Measurements from ENCODE around the gene SLC35F3. TPM values are rescaled to one million over a fixed set of nuclear protein-coding genes. Genes with fewer than 3 reads are reported as not detected.

SLC35F3 gene
- polyA plus RNA-seq, 1 donor from 2014 or later: 13.9 TPM

DNA sequence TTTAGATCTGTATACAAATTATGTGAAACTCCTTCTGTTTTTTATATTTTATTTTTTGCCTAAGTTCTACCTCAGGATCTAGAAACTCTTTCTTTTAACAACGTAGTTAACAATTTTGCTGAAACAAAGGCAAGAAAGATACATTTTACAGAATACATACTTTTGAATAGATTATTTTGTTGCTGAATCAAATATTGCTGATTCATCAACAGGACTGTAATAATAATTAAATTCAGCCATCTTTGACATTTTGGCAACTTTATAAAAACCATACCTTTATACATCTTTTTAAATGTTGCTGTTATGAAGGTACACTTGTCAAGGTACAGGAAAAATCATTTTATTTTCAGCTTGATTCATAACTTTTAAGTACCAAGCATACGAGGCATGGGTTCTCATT is 458.1 kb downstream of the SLC35F3 start:
- Histone ChIP-seq H3K79me2 (replicated peaks; ENCODE audit: insufficient read depth, low read length) (no peaks in the 10 kb centered on the region), H3K4me3 (ENCODE audit: low read length) (no peak overlapping the region), H3K36me3 (ENCODE audit: insufficient read depth, low read length) (no peaks in the 10 kb centered on the region), H2AFZ (ENCODE audit: low read depth, low read length) (no peak overlapping the region), H3K4me2 (ENCODE audit: low read length) (no peak overlapping the region), H3K9ac (ENCODE audit: low read length) (no peak overlapping the region), H3K9me3 (ENCODE audit: low read length) (no peaks in the 10 kb centered on the region), H3K27ac (ENCODE audit: low read length) (no peak overlapping the region), H3F3A (ENCODE audit: insufficient read depth, low read length, poor library complexity, severe bottlenecking) (no peaks in the 10 kb centered on the region), H3K27me3 (ENCODE audit: insufficient read depth, low read depth, low read length) (peaks cover 3% of the 10 kb centered on the region), H4K20me1 (ENCODE audit: insufficient read depth) (no peaks in the 10 kb centered on the region), H3K9me2 (ENCODE audit: insufficient read depth, low read length) (no peaks in the 10 kb centered on the region)
- no peak for TF ChIP-seq EZH2 (IDR thresholded peaks at IDR 0.05; ENCODE audit: borderline replicate concordance, insufficient read depth, low read length, poor library complexity, severe bottlenecking)
- TF ChIP-seq MXI1 (conservative IDR thresholded peaks at IDR 0.05; ENCODE audit: poor library complexity, severe bottlenecking): no peak
- no peak for TF ChIP-seq TAF1 (IDR thresholded peaks at IDR 0.05; ENCODE audit: low read depth)
- TF ChIP-seq RAD21 (conservative IDR thresholded peaks at IDR 0.05): no peak
- no peak for TF ChIP-seq POLR2AphosphoS5 (IDR thresholded peaks at IDR 0.05)
- no peak for TF ChIP-seq EP300 (conservative IDR thresholded peaks at IDR 0.05; ENCODE audit: poor library complexity, severe bottlenecking)
- TF ChIP-seq SMC3 (conservative IDR thresholded peaks at IDR 0.05; ENCODE audit: poor library complexity): no peak
- TF ChIP-seq, protein P1, sequence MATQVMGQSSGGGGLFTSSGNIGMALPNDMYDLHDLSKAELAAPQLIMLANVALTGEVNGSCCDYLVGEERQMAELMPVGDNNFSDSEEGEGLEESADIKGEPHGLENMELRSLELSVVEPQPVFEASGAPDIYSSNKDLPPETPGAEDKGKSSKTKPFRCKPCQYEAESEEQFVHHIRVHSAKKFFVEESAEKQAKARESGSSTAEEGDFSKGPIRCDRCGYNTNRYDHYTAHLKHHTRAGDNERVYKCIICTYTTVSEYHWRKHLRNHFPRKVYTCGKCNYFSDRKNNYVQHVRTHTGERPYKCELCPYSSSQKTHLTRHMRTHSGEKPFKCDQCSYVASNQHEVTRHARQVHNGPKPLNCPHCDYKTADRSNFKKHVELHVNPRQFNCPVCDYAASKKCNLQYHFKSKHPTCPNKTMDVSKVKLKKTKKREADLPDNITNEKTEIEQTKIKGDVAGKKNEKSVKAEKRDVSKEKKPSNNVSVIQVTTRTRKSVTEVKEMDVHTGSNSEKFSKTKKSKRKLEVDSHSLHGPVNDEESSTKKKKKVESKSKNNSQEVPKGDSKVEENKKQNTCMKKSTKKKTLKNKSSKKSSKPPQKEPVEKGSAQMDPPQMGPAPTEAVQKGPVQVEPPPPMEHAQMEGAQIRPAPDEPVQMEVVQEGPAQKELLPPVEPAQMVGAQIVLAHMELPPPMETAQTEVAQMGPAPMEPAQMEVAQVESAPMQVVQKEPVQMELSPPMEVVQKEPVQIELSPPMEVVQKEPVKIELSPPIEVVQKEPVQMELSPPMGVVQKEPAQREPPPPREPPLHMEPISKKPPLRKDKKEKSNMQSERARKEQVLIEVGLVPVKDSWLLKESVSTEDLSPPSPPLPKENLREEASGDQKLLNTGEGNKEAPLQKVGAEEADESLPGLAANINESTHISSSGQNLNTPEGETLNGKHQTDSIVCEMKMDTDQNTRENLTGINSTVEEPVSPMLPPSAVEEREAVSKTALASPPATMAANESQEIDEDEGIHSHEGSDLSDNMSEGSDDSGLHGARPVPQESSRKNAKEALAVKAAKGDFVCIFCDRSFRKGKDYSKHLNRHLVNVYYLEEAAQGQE (IDR thresholded peaks at IDR 0.05; ENCODE audit: borderline replicate concordance): no peak
- TF ChIP-seq, protein P2, sequence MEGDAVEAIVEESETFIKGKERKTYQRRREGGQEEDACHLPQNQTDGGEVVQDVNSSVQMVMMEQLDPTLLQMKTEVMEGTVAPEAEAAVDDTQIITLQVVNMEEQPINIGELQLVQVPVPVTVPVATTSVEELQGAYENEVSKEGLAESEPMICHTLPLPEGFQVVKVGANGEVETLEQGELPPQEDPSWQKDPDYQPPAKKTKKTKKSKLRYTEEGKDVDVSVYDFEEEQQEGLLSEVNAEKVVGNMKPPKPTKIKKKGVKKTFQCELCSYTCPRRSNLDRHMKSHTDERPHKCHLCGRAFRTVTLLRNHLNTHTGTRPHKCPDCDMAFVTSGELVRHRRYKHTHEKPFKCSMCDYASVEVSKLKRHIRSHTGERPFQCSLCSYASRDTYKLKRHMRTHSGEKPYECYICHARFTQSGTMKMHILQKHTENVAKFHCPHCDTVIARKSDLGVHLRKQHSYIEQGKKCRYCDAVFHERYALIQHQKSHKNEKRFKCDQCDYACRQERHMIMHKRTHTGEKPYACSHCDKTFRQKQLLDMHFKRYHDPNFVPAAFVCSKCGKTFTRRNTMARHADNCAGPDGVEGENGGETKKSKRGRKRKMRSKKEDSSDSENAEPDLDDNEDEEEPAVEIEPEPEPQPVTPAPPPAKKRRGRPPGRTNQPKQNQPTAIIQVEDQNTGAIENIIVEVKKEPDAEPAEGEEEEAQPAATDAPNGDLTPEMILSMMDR (IDR thresholded peaks at IDR 0.05; ENCODE audit: poor library complexity, severe bottlenecking): no peak

DNA sequence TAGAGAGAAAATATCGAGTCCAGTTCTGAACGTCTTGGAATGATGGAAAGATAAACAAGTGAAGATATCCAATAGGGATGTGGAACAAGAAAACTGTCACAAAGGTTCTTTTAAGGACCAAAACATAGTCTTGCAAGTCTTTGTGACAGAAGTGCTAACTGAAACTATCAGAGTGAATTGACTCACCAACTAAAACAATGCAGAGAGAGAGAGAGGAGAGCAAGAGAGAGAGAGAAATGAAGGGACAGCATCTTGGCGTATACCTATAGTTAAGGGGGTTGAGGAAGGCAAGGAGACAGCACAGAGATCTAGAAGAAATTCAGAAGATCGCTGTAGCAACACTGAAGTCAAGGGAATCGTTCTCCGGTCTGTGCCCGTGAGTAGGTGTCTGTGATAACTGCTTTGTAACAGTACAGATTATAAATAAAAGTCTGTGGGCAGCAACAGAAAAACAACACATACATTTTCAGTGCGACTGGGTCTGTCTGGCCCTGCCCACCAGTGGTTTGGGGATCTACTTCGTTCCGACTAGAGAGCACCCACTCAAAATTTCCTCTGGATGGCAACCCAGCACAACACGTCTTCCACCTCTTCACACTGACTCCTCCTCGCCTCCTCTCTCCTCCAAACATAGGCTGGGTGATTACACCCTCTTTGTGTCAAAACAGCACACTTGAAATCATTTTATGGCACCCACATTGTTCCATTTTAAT is 464.0 kb downstream of the SLC35F3 start:
- H2AFZ ChIP-seq (ENCODE audit: low read depth, low read length): no peak overlapping the region
- H4K20me1 ChIP-seq (ENCODE audit: insufficient read depth): no peaks in the 10 kb centered on the region
- H3K9ac ChIP-seq (ENCODE audit: low read length): no peak overlapping the region
- H3K27me3 ChIP-seq (ENCODE audit: insufficient read depth, low read depth, low read length): peaks cover 3% of the 10 kb centered on the region
- H3K4me2 ChIP-seq (ENCODE audit: low read length): no peak overlapping the region
- H3K79me2 ChIP-seq (replicated peaks; ENCODE audit: insufficient read depth, low read length): no peaks in the 10 kb centered on the region
- H3K4me3 ChIP-seq (ENCODE audit: low read length): no peak overlapping the region
- H3K9me2 ChIP-seq (ENCODE audit: insufficient read depth, low read length): no peaks in the 10 kb centered on the region
- H3K36me3 ChIP-seq (ENCODE audit: insufficient read depth, low read length): no peaks in the 10 kb centered on the region
- TF ChIP-seq POLR2AphosphoS5 (IDR thresholded peaks at IDR 0.05) (no peak), EP300 (conservative IDR thresholded peaks at IDR 0.05; ENCODE audit: poor library complexity, severe bottlenecking) (no peak), EZH2 (IDR thresholded peaks at IDR 0.05; ENCODE audit: borderline replicate concordance, insufficient read depth, low read length, poor library complexity, severe bottlenecking) (no peak), SMC3 (conservative IDR thresholded peaks at IDR 0.05; ENCODE audit: poor library complexity) (no peak), RAD21 (conservative IDR thresholded peaks at IDR 0.05) (no peak), TAF1 (IDR thresholded peaks at IDR 0.05; ENCODE audit: low read depth) (no peak), MXI1 (conservative IDR thresholded peaks at IDR 0.05; ENCODE audit: poor library complexity, severe bottlenecking) (no peak)
- TF ChIP-seq, protein P2 (IDR thresholded peaks at IDR 0.05; ENCODE audit: poor library complexity, severe bottlenecking): no peak
- TF ChIP-seq, protein P1 (IDR thresholded peaks at IDR 0.05; ENCODE audit: borderline replicate concordance): no peak
- H3K27ac ChIP-seq (ENCODE audit: low read length): no peak overlapping the region
- no peaks in the 10 kb centered on the region for H3K9me3 ChIP-seq (ENCODE audit: low read length)
- no peaks in the 10 kb centered on the region for H3F3A ChIP-seq (ENCODE audit: insufficient read depth, low read length, poor library complexity, severe bottlenecking)
